CD4-positive, alpha-beta T cell treated with Interleukin-6 at 100 ng/mL for 8 hours (primary cell): ENCODE results near the gene FLYWCH1.
"Not testable (repeated sequence)": the region's sequence is repeated elsewhere in the genome, so short reads cannot be mapped to it uniquely, and the experiment has no call there.

ENCODE experiments used
- DNase-seq: peaks from one replicate; pipeline ENCODE4 v3.0.0-alpha.2; 2020; ENCODE audit warnings: mixed read lengths, low spot score

Gene FLYWCH1

DNA sequence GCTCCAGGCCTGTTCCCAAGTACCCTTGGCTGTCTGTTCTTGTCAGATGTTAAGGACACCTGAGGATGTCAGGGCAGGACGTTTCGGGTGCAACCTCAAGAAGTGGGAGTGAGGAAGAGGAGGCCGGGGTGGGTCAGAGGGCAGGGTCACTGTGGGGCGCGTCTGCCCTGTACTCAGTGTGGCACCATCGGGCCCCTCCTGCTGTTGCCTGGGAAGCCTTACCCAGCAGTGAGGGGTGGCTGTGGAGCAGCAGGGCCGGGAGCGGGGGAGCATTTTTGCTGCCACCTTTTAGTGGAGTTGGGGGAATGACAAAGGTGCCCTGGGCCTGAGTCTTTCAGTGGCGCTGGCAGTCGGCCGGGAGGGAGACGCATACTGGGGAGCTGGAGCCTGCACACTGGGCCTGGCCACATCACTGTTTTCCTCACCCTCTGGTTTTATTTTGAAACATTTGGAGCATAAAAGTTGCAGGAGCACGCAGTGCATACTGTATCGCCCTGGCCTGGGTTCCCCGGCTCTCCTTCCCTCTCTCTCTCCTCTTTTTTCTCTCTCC is 11.1 kb upstream of the FLYWCH1 start:
- DNase-seq, result no peak

DNA sequence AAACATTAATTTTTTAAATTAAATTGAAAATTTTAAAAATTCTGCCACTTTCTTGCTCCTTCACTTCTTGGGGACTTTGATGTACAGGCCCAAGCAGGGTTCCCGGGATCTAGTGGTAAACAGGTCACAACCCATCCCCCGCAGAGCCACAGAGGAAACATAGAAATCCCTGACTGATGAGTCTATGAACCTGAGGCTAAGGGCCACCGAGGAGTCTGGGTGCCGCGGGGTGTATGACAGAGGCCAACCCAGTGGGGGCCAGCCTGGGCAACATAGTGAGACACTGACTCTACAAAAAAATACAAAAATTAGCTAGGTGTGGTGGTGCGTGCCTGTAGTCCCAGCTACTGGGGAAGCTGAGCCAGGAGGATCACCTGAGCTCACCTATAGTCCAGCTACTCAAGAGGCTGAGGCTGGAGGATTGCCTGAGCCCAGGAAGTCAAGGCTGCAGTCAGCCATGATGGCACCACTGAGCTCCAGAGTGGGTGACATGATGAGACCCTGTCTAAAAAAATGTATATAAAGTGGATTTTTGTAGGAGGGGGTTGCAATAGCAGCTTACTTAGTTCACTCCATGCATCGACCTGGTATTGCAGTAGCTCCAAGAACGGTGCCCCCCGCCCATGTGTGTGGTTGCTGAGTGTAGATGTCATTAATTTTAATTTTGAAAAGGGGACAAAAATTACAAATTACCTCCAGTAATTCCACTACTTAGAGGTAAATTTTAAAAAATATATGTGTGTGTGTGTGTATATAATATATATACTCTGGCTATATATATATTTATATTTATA is 9.2 kb upstream of the FLYWCH1 start:
- DNase-seq, result no peak

DNA sequence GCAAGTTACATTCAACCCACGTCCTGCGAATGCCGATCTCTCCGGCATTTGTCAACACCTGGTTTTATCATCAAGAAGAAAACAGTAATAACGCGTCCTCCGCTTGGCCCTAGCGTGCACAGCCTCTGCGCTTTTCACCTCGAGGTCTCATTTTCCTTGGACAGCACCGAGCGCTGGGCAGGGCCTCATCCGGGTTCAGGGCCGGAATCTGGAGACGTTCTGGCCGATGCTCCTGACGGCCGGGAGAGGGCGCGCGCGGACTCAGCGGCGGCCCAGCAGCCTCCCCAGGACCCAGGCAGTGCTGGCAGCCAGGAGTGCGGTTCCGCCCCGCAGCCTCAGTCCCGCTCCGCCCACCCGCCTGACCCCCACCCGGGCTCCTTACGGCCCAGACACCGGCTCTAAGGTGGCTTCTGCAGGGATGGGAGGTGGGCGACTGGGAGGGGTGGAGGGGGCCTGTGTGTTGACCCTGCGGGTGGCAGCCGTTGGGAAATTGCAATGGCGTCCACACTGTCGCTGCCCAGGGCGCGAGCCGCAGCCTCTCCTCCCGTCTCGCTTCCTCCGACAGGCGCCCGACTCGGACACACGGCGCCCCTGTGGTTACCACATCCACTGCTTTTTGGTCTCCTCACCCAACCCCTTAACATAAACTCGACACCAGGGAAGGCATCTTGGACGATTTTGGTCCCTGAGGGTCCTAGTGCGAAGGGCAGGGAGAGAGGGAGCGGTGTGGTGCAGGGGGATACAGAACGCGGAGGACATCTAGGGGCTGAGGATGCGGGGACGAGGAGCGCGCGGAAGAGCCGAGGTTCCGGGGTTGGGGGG is 7.4 kb upstream of the FLYWCH1 start:
- DNase-seq, result peak; percentile 78

DNA sequence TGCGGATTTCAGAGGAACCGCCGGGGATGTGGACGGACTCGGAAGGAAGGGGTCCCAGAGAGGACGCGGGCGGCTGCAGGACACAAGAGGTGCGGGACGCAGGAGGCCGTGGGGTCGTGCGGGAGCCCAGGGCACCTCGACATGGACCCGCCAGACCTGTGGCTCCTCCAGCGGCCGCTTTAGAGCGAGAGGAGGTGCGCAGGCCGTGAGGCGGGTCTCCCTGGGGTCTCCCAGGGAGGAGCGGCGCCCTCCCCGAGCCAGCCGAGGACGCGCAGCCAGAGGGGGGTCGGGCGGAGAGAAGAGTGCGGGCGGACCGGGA is 6.8 kb upstream of the FLYWCH1 start:
- DNase-seq, result no peak

DNA sequence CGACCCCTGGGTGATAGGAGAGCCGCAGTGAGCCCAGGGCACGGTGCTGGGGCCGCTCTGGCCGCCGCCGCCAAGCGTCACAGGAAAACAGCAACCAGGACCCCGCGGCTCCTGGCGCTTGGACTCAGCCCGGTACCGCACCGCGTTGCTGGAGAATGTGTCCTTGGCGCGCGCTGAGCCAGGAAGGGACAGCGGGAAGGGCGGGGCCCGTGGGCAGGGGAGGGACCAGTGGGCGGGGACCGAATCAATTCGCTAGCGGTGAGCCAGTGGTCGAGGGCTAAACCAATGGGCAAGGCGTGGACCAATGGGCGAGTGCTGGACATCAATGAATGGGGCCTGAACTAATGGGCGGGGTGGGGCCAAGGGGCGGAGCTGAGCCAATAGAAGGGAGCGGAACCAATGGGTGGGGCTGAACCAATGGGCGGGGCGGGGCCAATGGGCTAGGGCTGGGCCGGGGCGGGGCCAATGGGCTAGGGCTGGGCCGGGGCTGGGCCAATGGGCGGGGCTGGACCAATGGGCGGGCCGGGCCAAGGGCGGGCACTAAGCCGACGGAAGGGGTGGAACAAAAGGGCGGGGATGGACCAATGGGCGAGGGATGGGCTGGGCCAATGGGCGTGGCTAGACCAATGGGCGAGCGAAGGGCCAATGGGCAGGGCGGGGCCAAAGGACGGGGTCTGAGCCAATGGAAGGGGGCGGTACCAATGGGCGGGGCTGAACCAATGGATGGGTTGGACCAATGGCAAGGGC is 6.3 kb upstream of the FLYWCH1 start:
- DNase-seq, result peak; percentile 87

DNA sequence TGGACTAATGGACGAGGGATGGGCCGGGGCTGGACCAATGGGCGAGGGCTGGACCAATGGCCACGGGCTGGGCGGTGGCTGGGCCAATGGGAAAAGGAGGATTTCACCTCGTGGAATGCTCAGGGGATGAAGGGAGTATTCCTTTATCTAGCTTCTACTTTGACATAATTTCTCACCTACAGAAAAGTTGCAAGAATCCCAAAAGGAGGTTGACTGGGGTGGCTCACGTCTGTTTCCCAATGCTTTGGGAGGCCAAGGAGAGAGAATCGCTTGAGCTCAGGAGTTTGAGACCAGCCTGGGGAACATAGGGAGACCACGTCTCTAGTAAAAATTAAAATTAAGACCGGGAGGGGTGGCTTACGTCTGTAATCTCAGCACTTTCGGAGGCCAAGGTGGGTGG is 5.7 kb upstream of the FLYWCH1 start:
- no peak for DNase-seq

DNA sequence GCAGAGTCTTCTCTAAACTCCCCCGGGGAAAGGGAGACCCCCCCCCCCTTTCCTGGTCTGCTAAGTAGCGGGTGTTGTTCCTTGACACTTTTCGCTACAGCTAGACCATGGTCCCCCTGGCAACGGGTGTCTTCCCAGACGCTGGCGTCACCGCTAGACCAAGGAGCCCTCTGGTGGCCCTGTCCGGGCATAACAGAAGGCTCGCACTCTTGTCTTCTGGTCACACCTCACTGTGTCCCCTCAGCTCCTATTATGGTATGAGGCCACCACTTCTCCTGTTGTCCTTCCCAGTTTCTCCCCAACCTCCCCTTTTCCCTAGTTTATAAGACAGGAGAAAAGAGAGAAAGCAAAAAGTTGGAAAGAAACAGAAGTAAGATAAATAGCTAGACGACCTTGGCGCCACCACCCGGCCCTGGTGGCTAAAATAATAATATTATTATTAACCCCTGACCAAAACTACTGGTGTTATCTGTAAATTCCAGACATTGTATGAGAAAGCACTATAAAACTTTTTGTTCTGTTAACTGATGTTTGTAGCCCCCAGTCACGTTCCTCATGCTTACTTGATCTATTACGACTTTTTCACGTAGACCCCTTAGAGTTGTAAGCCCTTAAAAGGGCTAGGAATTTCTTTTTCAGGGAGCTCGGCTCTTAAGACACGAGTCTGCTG is 4.5 kb upstream of the FLYWCH1 start:
- DNase-seq, result not testable (repeated sequence)

DNA sequence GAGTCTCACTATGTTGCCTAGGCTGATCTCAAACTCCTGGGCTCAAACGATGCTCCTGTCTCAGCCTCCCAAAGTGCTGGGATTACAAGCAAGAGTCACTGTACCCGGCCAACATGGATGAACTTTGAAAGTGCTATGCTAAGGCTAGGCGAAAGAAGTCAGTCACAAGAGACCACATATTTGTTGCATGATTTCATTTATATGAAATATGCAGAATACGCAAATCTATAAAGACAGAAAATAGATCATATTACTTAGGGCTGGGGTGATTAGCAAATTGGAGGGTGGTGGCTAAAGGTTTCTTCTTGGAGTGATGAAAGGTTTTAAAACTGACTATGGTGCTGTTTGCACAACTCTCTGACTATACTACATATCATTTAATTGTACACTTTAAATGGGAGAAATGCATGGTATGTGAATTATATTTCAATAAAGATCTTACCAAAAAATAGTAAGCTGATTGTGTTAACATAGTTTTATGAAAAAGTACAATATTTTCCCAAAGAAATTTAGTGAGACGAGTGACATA is 1.2 kb upstream of the FLYWCH1 start:
- no peak for DNase-seq

DNA sequence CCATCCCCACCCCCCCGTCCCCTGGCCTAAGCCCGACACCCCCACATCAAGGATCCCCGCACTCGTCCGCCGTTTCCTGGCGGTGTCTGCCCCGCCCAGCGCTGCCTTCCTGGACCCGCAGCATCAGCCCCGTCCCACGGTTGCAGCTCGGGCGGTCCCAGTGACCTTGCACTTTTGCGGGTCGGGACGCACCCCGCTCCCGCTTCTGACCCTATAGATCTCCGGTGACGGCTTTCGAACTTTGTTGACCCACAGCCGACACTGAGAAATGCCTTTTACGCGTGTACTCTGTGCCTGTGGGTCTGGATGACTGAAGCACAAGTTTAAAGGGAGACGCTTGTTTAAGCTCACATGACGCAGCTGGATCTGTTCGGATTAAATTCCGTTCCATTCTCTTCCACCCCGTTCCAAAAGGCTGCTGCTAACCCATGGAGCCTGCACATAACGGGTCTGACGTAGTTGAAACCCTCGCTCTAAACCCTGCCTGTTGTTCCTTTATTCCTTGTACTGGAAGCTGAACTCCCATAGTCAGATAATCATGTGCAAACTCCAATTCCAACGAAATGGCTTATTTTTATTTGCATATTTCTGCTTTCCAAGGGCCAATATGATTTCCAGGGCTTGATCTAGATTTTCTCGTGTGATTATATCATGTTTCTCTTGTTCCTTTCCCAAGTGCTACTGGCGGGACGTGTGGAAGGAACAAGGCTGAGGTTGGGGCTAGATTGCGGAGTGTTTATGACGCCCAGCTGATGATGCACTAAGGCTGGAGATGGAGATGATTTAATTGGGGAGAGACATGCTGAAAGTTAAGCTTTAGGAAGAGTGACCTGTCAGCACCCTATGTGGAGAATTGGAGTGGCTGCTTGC is 834 bp downstream of the FLYWCH1 start:
- DNase-seq, result no peak

DNA sequence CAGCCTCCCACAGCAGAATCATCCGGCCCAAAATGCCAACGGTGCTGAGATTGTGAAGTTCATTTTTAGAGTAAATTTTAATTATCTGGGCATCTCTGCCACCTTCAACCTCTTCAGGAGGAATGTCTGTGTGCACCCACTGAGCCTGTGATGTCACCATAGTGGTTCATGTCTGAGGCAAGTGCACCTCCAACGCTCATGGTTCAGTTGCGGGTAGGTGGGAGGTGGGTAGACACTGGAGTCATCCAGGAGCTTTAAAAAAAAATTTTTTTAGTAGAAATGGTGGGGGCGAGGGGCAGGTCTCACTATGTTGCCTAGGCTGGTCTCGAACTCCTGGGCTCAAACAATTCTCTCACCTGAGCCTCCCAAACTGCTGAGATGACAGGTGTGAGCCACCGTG is 1.9 kb downstream of the FLYWCH1 start:
- no peak for DNase-seq

DNA sequence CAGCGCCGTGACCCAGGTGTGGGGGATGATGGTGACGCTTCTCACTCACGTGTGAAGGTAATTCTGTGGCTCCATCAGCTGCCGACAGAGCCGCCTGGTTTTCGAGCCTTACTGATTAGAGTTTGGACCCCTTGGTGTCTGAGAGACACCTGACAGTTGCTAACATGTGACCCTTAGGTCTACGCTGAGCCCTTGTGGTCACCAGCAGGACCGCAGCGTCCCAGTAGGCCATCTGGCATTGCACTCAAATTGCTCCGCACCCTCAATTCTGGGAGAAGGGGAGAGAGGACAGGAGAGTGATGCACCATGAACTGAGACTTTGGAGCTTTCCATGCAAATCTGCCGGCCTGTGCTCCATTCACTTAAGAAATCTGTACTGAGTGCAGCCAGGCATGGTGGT is 2.5 kb downstream of the FLYWCH1 start:
- DNase-seq, result no peak

DNA sequence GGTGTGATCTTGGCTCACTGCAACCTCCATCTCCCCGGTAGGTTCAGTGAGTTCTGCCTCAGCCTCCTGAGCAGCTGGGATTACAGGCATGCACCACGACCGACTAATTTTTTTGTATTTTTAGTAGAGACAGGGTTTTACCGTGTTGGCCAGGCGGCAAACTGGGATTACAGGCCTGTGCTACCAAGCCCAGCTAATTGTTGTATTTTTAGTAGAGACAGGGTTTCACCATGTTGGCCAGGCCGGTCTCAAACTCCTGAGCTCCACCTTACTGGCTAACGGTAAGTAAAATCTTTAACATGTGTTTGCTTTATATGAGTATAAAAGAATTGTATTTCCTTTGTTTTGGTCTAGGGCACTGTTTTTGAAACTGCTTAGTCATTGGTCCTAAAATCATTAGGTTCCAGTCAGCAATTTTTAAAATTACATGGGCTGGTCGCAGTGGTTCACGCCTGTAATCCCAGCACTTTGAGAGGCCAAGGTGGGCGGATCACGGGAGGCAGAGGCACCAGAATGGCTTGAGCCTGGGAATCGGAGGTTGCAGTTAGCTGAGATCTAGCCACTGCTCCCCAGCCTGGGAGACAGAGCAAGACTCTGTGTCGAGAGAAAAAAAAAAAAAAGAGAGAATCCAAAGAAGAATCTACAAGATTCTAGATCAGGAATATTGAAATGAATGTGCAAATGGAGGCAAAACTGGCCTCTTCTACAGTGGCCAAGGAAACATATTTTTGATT is 3.6 kb downstream of the FLYWCH1 start:
- no peak for DNase-seq

DNA sequence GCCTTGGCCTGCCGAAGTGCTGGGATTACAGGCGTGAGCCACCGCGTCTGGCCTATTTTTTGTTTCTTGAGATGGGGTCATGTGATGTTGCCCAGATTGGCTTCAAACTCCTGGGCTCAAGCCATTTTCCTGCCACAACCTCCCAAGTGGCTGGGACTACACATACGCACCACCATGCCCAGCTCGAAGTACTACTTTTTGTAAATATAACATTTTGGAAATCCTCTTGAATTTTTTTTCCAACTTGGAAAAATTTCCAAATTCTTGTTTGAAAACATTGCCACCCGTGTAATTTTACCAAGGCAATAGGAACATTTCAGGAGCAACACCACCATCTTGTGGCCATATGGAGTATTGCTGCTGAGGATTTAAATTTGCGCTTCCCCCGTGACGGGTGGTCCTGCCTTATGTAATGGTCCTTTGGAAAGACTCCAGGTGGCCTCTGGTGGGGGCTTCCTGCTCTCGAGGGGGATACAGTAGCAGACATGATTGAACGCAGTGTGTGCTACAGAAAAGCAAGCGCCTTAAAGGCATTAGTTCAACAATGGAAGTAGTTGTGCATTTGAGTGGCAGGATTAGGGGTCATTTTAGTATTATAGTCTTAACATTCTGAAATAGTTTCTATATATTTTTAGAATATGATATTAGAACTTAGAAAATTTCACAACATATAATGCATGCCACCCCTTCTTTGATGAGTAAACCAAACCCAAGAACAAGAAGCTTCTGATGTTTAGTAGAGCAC is 8.0 kb downstream of the FLYWCH1 start:
- DNase-seq, result peak; percentile 55

DNA sequence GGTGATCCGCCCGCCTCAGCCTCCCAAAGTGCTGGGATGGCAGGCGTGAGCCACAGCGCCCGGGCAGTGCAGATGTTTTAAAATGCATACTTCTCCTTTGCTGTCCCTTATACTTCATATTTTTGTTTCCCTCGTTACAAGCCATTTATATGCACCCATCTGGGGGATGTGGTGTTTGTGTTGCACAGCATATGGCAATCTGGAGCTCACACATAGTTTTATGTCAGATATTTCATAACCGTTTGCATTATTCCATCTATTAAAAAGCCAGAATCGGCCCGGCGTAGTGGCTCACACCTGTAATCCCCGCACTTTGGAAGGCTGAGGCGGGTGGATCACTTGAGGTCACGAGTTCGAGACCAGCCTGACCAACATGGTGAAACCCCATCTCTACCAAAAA is 11.8 kb downstream of the FLYWCH1 start:
- no peak for DNase-seq

DNA sequence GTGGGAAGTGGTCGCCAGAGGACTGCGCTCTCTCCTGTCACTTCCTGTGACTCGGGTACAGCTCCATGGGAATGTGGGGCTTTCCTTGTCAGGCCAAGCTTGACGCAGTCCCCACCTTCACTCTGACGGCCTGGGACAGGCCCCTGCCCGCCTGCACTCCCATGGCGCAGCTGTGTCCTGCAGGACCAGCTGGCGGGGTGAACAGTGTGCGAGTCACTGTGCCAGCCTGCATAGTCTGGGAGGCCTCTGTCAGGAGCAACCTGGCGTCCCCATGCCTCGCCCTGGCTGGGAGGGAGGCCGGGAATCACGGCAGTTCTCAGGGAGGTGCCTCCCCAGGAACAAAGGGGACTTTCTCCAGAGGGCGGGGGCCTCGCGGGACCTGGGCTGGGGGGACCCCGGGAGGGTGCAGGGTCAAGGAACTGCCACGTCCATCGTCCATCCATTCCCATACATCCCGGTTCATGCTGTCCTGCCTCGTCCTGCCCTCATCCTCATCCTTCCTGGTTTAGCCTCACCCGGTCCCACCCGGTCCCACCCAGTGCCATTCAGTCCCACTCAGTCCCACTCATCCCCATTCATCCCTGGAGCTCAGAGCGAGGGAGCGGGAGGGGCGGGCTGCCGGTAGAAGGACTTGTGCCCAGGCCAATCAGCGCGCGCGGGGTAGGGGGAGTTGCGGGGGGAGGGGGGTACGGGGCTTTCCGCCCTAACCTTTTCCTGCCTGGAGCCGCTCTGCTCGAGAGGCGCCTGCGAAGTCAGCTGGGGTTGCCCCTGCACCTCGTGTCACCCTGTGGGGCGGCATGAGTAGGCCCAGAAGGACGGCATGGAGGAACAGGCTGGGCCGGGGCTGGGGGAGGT is 13.4 kb downstream of the FLYWCH1 start:
- no peak for DNase-seq

DNA sequence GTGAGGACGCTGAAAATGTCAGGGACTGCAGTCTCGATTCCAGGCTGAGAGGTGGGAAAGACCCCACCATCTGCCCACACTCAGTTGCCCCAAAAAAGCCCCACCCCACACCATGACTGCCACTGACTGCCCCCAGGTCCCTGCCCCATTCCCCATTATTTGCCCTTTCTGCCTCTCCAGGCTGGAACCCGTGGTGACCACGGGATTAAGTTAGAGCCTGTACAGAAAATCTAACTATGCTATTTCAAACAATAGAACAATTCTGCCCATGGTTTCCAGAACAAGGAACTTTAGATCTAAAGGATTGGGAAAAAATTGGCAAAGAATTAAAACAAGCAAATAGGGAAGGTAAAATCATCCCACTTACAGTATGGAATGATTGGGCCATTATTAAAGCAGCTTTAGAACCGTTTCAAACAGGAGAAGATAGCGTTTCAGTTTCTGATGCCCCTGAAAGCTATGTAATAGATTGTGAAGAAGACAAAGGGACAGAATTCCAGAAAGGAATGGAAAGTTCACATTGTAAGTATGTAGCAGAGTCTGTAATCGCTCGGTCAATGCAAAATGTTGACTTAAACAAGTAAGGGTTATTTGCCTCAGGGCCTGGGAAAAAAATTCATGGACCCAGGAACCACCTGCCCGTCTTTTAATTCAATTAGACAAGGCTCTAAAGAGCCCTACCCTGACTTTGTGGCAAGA is 14.4 kb downstream of the FLYWCH1 start:
- no peak for DNase-seq

DNA sequence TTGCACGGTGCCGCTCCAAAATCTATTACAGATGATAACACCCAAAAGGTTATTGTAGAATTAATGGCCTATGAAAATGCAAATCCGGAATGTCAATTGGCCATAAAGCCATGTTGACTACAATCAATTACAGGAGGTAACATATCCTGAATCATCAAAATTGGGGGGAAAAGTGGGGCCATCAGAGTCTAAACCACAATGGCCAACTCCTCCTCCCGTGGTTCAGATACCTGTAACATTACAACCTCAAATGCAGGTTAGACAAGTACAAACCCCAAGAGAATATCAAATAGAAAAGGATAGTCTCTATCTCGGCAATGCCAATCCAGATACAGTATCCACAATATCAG is 14.9 kb downstream of the FLYWCH1 start:
- no peak for DNase-seq
